Amniotic stem cell (primary cell): Measurements from ENCODE around the gene PARL.
"Not testable (repeated sequence)": the region's sequence is repeated elsewhere in the genome, so short reads cannot be mapped to it uniquely, and the experiment has no call there.

Source experiments
- DNase-seq: peaks from one replicate; lab custom pipeline; 2025; lab: John Stamatoyannopoulos, UW

Gene PARL

GRCh38 chr3:183904833-183905780 is 20.4 kb upstream of the PARL start:
- DNase-seq: no peak

GRCh38 chr3:183898028-183898431 is 13.3 kb upstream of the PARL start:
- DNase-seq: no peak

DNA sequence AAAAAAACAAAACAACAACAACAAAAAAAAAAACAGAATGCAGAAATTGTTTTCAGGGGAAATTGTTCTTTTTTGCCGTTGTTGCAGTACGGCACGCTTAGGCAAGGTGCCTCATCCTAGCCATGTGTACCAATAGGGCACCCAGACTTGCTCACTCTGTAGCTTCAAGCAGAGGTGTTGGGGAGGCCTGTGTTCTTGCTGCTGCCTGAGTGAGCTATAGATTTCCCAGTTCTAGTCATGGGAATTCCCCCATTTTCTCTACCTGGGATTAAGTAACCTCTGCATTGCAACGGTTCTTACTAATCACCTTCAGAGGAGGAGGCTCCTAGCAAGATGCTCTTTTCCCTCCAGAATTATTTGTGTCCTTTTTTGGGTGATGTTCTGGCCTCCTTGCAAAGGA is 12.9 kb upstream of the PARL start:
- no peak for DNase-seq

DNA sequence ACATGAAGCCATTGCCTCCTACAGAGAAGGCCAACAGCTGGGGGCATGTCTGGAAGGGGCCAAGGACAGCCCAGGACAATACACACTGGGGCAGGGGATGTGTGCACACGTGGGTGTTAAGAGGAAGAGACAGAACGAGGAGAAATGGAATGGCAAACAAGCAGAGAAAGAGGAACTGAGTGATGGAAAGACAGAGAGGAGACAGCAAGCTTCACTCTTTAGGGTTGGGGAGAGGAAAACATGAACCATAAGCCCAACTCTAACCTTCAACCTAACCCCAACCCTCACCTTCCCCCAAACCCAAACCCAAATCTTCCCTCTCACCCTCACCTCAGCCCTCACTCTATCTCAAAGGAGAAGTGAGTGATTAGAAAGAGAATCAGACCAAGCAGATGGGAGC is 11.9 kb upstream of the PARL start:
- DNase-seq: no peak

- no peak for DNase-seq
These were observed 11.5 kb upstream of the PARL start for GRCh38 chr3:183896184-183896583.

DNA sequence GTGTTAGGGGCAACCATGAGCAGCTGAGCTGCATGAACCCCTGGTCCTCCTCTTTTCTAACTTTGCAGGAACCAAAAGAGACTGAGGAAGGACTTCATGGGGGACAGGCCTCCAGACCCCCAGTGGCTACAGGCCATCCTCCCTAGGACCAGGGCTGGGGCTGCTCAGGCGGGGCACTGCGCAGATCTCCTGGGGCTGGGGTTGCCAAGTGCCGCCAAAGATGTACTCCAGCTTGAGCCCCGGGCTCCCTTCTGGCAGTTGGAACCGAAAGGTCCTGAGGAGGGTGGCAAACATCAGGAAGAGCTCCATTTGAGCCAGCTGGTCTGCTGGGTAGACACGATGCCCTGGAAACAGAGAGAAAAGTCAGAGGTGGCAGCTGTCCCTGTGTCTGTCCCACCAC is 11.1 kb upstream of the PARL start:
- DNase-seq: no peak

DNA sequence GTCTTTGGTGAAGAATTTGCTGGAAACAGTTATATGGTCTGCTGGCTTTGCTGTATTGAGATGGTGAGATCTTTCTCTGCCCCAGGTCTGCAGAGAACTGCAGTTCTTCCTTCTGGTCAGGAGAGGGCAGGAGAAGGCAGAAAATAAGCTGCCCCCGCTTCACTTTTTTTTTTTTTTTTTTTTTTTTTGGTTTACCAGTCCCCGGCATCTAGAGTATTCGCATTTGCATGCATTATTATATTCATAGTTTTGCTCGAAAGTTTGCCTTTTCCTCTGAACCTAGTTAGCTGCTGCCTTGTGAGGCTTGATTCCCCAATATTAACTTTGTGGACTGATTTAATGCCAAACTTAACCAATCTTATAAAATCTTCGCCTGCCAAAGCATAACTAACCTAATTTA is 10.6 kb upstream of the PARL start:
- peak; percentile 13 for DNase-seq

GRCh38 chr3:183892610-183893214 is 8.0 kb upstream of the PARL start:
- no peak for DNase-seq

- no peak for DNase-seq
These were observed 1.1 kb upstream of the PARL start for GRCh38 chr3:183885766-183886165.

- DNase-seq: no peak
These were observed 618 bp downstream of the PARL start for GRCh38 chr3:183884097-183884426.

- no peak for DNase-seq
These were observed 1.2 kb downstream of the PARL start for GRCh38 chr3:183883291-183884096.

GRCh38 chr3:183880121-183880520 is 4.6 kb downstream of the PARL start:
- DNase-seq: no peak

- DNase-seq: no peak
These were observed 5.4 kb downstream of the PARL start for GRCh38 chr3:183879243-183879642.

- no peak for DNase-seq
These were observed 6.6 kb downstream of the PARL start for GRCh38 chr3:183878071-183878470.

- not testable (repeated sequence) for DNase-seq
These were observed 7.5 kb downstream of the PARL start for GRCh38 chr3:183877227-183877626.

GRCh38 chr3:183875411-183875810 is 9.3 kb downstream of the PARL start:
- no peak for DNase-seq

DNA sequence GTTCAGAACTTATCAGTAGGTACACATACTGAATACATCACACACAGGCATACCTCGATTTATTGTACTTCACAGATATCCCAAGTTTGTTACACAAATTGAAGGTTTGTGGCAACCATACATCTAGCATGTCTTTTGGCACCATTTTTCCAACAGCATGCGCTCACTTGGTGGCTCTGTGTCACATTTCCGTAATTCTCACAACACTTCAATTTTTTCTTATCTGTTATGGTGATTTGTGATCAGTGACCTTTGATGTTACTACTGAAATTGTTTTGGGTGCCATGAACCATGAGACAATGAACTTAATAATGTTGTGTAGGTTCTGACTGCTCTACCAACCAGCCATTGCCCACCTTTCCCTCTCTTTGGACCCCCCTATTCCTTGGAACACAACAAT is 10.8 kb downstream of the PARL start:
- no peak for DNase-seq

DNA sequence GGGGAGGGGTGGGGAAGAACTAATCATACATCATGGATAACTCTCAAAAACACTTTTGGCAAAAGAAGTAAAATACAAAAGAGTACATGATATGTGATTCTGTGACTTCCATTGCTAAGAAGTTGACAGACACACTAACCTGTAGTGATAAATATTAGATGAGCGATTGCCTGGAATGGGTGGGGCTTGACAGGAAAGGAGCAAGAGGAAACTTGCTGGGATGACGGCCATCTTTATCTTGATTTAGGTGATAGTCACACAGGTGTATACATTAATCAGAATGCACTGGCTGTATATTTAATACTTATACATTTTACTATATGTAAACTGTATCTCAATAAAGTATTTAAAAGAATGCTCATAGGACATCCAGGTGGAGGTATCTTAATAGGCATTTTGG is 13.1 kb downstream of the PARL start:
- DNase-seq: no peak

DNA sequence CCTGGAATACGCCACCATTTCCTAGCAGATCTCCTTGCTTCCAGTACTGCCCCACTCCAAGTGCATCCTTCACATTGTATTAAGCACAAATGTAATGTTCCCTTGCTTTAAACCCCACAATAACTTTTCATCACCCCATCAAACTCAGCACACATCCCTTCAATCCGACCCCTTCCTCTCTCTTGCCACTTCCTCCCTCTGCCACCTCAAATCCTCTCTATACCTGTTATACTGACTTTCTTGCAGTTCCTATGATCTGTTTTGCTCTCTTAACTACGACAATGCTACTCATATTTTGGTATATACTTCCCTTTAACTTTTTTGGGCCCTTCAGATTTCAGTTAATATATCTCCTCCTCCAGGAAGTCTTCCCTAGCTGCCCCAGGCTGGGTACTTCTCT is 14.1 kb downstream of the PARL start:
- no peak for DNase-seq

GRCh38 chr3:183868796-183869195 is 15.9 kb downstream of the PARL start:
- DNase-seq: no peak

GRCh38 chr3:183862610-183863009 is 22.1 kb downstream of the PARL start:
- no peak for DNase-seq

GRCh38 chr3:183857863-183858262 is 26.8 kb downstream of the PARL start:
- DNase-seq: no peak
